GDM1 (cell line): ENCODE data around the gene WDTC1.

Experiments
- DNase-seq: peaks from one replicate; lab custom pipeline; 2025; lab: John Stamatoyannopoulos, UW

WDTC1 gene

DNA sequence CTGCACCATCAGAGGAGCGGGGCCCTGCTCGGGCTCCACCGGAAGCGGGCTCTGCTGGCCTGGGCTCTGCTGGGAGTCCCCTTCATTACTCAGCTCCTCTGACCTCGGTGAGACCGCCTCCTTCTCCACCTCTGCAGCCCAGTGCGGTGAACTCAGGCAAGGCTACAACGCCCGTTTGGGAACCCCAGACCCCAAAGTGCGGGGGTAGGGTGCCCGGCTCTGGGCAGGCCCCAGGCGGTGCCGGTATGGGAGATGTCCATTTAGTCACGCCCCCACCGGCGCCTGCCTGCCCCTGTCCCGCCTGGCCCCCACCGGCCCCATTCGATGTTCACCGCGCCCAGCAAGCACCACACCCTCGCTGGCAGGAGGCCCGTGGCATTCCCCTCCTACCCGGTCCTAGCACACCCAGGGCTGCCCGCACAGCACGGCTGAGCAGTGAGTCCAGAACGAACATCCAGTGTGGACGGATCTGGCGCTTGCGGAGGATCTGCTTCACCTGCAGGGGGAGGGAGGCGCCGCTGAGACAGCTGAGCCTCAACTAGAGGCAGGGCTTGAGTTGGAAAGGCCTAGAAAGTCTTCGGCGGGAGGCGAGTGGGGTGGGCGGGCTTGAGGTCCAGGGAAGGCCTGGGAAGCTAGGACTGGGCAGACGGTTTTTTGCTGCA lies 122.3 kb downstream of the WDTC1 start:
- no peak for DNase-seq

GRCh38 chr1:27357281-27358037 lies 123.0 kb downstream of the WDTC1 start:
- peak; percentile 38 for DNase-seq
